Activated CD4-positive, alpha-beta T cell treated with anti-CD3 and anti-CD28 coated beads, Interleukin-2, amount 50 U/mL, for 48 hours (primary cell): ENCODE results near the gene RPIA.

ENCODE experiments used
- DNase-seq, 2 experiments: peaks; one replicate each; pipeline ENCODE4 v3.0.0-alpha.2; 2020

The RPIA gene

GRCh38 chr2:88687384-88687783 lies 4.1 kb upstream of the RPIA start:
- no peak for DNase-seq

- DNase-seq: peak; percentile 54 to 65
Observed at GRCh38 chr2:88690591-88691338, 708 bp upstream of the RPIA start.

- peak; percentile 36 to 49 for DNase-seq
Observed at GRCh38 chr2:88692187-88692586, 714 bp downstream of the RPIA start.

GRCh38 chr2:88693911-88694414 lies 2.5 kb downstream of the RPIA start:
- no peak for DNase-seq

- no peak for DNase-seq
Observed at GRCh38 chr2:88696611-88697010, 5.1 kb downstream of the RPIA start.

GRCh38 chr2:88697370-88698026 lies 6.0 kb downstream of the RPIA start:
- DNase-seq: no peak

GRCh38 chr2:88698027-88698413 lies 6.5 kb downstream of the RPIA start:
- no peak for DNase-seq

GRCh38 chr2:88698498-88699233 lies 7.2 kb downstream of the RPIA start:
- no peak for DNase-seq

- no peak for DNase-seq
Observed at GRCh38 chr2:88707003-88707402, 15.5 kb downstream of the RPIA start.

GRCh38 chr2:88709181-88709631 lies 17.7 kb downstream of the RPIA start:
- DNase-seq: no peak

GRCh38 chr2:88711289-88711688 lies 19.8 kb downstream of the RPIA start:
- no peak for DNase-seq

GRCh38 chr2:88711897-88712296 lies 20.4 kb downstream of the RPIA start:
- DNase-seq: no peak

- no peak for DNase-seq
Observed at GRCh38 chr2:88713408-88713807, 21.9 kb downstream of the RPIA start.

GRCh38 chr2:88714667-88715066 lies 23.2 kb downstream of the RPIA start:
- no peak for DNase-seq

GRCh38 chr2:88720399-88720798 lies 28.9 kb downstream of the RPIA start:
- DNase-seq: no peak

- no peak for DNase-seq
Observed at GRCh38 chr2:88721268-88721667, 29.8 kb downstream of the RPIA start.

- DNase-seq: no peak
Observed at GRCh38 chr2:88724643-88725332, 33.3 kb downstream of the RPIA start.

- DNase-seq: no peak
Observed at GRCh38 chr2:88729061-88729745, 37.7 kb downstream of the RPIA start.

- no peak for DNase-seq
Observed at GRCh38 chr2:88733155-88733902, 41.9 kb downstream of the RPIA start.

GRCh38 chr2:88735133-88735532 lies 43.7 kb downstream of the RPIA start:
- no peak for DNase-seq

GRCh38 chr2:88735853-88736252 lies 44.4 kb downstream of the RPIA start:
- DNase-seq: peak; percentile 35 to 44

- no peak for DNase-seq
Observed at GRCh38 chr2:88736437-88736836, 45.0 kb downstream of the RPIA start.
